ENCODE data around the gene BBS5. TPM values are rescaled to one million over a fixed set of nuclear protein-coding genes. Genes with fewer than 3 reads are reported as not detected.

BBS5 gene
- polyA plus RNA-seq, 1 donor (not counting 4 experiments of a cell fraction or from before 2014, with no cell fraction given) = 2.4 TPM

- FAIRE-seq (no peak), DNase-seq (ENCODE audit: low read depth, low spot score) (no peak)
- Histone ChIP-seq H2AFZ (ENCODE audit: control insufficient read depth, low read length) (no peak overlapping the region), H3K9me1 (ENCODE audit: control insufficient read depth, extremely low read depth, insufficient read depth, low read length) (no peaks in the 10 kb centered on the region), H3K36me3 (ENCODE audit: control insufficient read depth in 2 of 2, extremely low read depth in 1 of 2, insufficient read depth in 2 of 2, low read length in 2 of 2) (no peaks in the 10 kb centered on the region), H3K9me3 (ENCODE audit: control insufficient read depth, low read depth, low read length) (no peaks in the 10 kb centered on the region), H3K4me1 (ENCODE audit: control insufficient read depth, extremely low read depth, insufficient read depth, low read length) (peaks cover 5% of the 10 kb centered on the region), H3K4me2 (ENCODE audit: control insufficient read depth, extremely low read depth, insufficient read depth, low read depth, low read length) (no peak overlapping the region), H3K9ac (ENCODE audit: control insufficient read depth, extremely low read depth, insufficient read depth, low read length) (no peak overlapping the region), H3K4me3 (ENCODE audit: control insufficient read depth in 2 of 3, extremely low read depth in 1 of 3, insufficient read depth in 2 of 3, low read depth in 1 of 3, low read length in 3 of 3) (no peak overlapping the region), H3K27me3 (ENCODE audit: control insufficient read depth, extremely low read depth, insufficient read depth, low read length) (no peaks in the 10 kb centered on the region), H3K79me2 (ENCODE audit: control insufficient read depth, insufficient read depth, low read length) (no peaks in the 10 kb centered on the region), H4K20me1 (ENCODE audit: control insufficient read depth, extremely low read depth, insufficient read depth, low read length) (no peaks in the 10 kb centered on the region), H3K27ac (ENCODE audit: control insufficient read depth, insufficient read depth, low read length) (peak overlapping the region; percentile 62)
- dilution Hi-C loops (cut with MboI; ENCODE audit: extremely low pct_ligation_motif_present, low sequenced_read_pairs) = no loop called here
- TF ChIP-seq EZH2 (IDR thresholded peaks at IDR 0.05; ENCODE audit: low read length) = no peak
- TF ChIP-seq CTCF (optimal IDR thresholded peaks at IDR 0.05 in 1 of 3, IDR thresholded peaks at IDR 0.05 in 1 of 3, conservative IDR thresholded peaks at IDR 0.05 in 1 of 3; ENCODE audit: extremely low read depth in 1 of 3, insufficient read depth in 2 of 3, low read length in 3 of 3) = no peak
Measured at GRCh38 chr2:169507698-169508097, 28.4 kb downstream of the BBS5 start.

GRCh38 chr2:169509298-169509885 lies 30.1 kb downstream of the BBS5 start, which contains the start of gene KLHL41:
TSS of gene KLHL41 (plus strand) at chr2:169509702. CDS start at chr2:169509779, 77 bp downstream.
- TF ChIP-seq CTCF (optimal IDR thresholded peaks at IDR 0.05 in 1 of 3, IDR thresholded peaks at IDR 0.05 in 1 of 3, conservative IDR thresholded peaks at IDR 0.05 in 1 of 3; ENCODE audit: extremely low read depth in 1 of 3, insufficient read depth in 2 of 3, low read length in 3 of 3) = no peak
- TF ChIP-seq EZH2 (IDR thresholded peaks at IDR 0.05; ENCODE audit: low read length) = no peak
- Histone ChIP-seq H3K27me3 (ENCODE audit: control insufficient read depth, extremely low read depth, insufficient read depth, low read length) (no peaks in the 10 kb centered on the region), H3K4me1 (ENCODE audit: control insufficient read depth, extremely low read depth, insufficient read depth, low read length) (peaks cover 5% of the 10 kb centered on the region), H3K4me3 (ENCODE audit: control insufficient read depth in 2 of 3, extremely low read depth in 1 of 3, insufficient read depth in 2 of 3, low read depth in 1 of 3, low read length in 3 of 3) (no peak within 1 kb of the TSS), H3K27ac (ENCODE audit: control insufficient read depth, insufficient read depth, low read length) (no peak within 1 kb of the TSS), H3K9me1 (ENCODE audit: control insufficient read depth, extremely low read depth, insufficient read depth, low read length) (no peaks in the 10 kb centered on the region), H3K9ac (ENCODE audit: control insufficient read depth, extremely low read depth, insufficient read depth, low read length) (no peak within 1 kb of the TSS), H3K4me2 (ENCODE audit: control insufficient read depth, extremely low read depth, insufficient read depth, low read depth, low read length) (no peak within 1 kb of the TSS), H3K36me3 (ENCODE audit: control insufficient read depth in 2 of 2, extremely low read depth in 1 of 2, insufficient read depth in 2 of 2, low read length in 2 of 2) (no peaks in the 10 kb centered on the region), H3K9me3 (ENCODE audit: control insufficient read depth, low read depth, low read length) (no peaks in the 10 kb centered on the region), H4K20me1 (ENCODE audit: control insufficient read depth, extremely low read depth, insufficient read depth, low read length) (no peaks in the 10 kb centered on the region), H2AFZ (ENCODE audit: control insufficient read depth, low read length) (no peak within 1 kb of the TSS), H3K79me2 (ENCODE audit: control insufficient read depth, insufficient read depth, low read length) (no peaks in the 10 kb centered on the region)
- FAIRE-seq (no peak), DNase-seq (ENCODE audit: low read depth, low spot score) (no peak)
- dilution Hi-C loops (cut with MboI; ENCODE audit: extremely low pct_ligation_motif_present, low sequenced_read_pairs) = no loop called here

Measured in keratinocyte (primary cell).